HL-60 (cell line): ENCODE data around the gene IQGAP2.

ENCODE experiments used
- GABPA ChIP-seq: IDR thresholded peaks from 2 replicates; pipeline ENCODE4 v1.6.1; 2012; ENCODE audit warnings: low read depth
- POLR2AphosphoS5 ChIP-seq: IDR thresholded peaks from 2 replicates; pipeline ENCODE4 v1.6.1; 2012; ENCODE audit warnings: low read depth
- SPI1 ChIP-seq: IDR thresholded peaks from 2 replicates; pipeline ENCODE4 v1.6.1; 2012; ENCODE audit warnings: low read depth, mild to moderate bottlenecking, borderline replicate concordance
- TF ChIP-seq, protein P1 (sequence below): IDR thresholded peaks from one replicate; pipeline ENCODE4 v1.5.1; 2011; ENCODE audit warnings: low read length, control low read depth, inconsistent platforms; ENCODE audit not compliant: insufficient read depth
- TF ChIP-seq, protein P2 (sequence below): IDR thresholded peaks from 2 replicates; pipeline ENCODE4 v1.6.1; 2012; ENCODE audit warnings: low read depth; ENCODE audit not compliant: insufficient replicate concordance

DNA sequence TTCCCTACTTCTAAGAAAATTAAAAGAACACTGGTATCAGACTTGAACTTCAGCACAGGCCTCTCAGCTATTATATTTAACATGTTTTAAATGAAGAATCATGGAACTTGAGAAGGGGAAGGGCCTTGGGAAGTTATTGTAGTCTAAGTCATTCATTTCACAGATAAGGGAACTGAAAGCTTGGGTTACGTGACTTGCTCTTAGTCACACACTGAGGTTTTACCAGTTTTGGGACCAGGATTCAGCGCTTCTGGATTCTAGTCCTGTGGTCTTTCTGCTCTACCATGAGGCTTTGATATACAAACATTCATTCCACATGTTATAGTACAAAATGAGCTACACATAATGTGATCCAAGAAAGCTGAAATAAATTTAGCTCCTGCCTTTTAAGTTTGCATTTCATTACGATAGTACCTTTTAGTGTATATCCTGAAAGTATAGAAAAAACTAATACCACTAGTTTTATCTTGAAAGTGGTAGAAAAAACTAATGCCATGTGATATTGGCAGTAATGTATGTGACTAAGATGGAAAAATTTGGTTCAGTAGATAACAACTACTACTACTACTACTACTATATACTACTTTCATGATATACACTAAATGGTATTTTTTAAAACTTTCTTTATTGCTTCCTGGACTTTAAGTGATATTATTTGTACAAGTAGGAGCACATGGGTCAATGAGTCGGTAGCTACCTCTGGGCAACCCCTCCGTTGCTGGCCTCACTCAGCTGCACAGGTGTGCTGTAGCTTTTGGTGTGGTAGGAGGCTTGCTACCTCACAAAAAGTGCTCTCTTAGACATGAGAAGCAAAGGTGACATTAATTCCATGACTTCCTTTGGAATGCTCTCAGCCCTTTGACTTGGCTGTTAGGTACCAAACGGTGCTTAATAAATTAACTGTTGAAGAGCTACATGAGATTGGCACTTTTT, 179.4 kb downstream of the IQGAP2 start:
- TF ChIP-seq, protein P1, sequence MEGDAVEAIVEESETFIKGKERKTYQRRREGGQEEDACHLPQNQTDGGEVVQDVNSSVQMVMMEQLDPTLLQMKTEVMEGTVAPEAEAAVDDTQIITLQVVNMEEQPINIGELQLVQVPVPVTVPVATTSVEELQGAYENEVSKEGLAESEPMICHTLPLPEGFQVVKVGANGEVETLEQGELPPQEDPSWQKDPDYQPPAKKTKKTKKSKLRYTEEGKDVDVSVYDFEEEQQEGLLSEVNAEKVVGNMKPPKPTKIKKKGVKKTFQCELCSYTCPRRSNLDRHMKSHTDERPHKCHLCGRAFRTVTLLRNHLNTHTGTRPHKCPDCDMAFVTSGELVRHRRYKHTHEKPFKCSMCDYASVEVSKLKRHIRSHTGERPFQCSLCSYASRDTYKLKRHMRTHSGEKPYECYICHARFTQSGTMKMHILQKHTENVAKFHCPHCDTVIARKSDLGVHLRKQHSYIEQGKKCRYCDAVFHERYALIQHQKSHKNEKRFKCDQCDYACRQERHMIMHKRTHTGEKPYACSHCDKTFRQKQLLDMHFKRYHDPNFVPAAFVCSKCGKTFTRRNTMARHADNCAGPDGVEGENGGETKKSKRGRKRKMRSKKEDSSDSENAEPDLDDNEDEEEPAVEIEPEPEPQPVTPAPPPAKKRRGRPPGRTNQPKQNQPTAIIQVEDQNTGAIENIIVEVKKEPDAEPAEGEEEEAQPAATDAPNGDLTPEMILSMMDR, result no peak
- TF ChIP-seq POLR2AphosphoS5 (no peak), GABPA (no peak), SPI1 (no peak; the same call in 1 of the 2 replicates)
- TF ChIP-seq, protein P2, sequence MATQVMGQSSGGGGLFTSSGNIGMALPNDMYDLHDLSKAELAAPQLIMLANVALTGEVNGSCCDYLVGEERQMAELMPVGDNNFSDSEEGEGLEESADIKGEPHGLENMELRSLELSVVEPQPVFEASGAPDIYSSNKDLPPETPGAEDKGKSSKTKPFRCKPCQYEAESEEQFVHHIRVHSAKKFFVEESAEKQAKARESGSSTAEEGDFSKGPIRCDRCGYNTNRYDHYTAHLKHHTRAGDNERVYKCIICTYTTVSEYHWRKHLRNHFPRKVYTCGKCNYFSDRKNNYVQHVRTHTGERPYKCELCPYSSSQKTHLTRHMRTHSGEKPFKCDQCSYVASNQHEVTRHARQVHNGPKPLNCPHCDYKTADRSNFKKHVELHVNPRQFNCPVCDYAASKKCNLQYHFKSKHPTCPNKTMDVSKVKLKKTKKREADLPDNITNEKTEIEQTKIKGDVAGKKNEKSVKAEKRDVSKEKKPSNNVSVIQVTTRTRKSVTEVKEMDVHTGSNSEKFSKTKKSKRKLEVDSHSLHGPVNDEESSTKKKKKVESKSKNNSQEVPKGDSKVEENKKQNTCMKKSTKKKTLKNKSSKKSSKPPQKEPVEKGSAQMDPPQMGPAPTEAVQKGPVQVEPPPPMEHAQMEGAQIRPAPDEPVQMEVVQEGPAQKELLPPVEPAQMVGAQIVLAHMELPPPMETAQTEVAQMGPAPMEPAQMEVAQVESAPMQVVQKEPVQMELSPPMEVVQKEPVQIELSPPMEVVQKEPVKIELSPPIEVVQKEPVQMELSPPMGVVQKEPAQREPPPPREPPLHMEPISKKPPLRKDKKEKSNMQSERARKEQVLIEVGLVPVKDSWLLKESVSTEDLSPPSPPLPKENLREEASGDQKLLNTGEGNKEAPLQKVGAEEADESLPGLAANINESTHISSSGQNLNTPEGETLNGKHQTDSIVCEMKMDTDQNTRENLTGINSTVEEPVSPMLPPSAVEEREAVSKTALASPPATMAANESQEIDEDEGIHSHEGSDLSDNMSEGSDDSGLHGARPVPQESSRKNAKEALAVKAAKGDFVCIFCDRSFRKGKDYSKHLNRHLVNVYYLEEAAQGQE, result no peak
